PC-3 (cell line): ENCODE data around the gene OSBPL2. TPM values are rescaled to one million over a fixed set of nuclear protein-coding genes. Genes with fewer than 3 reads are reported as not detected.
A peak's percentile ranks its signal among the peaks of the same experiment; 100 is the strongest.

Source experiments
- ATAC-seq: fragments of 200-7000 bp; cut with Tn5 transposase; 2 replicates; pipeline ENCODE4 v1.9.1; 2020; ENCODE audit warnings: mild to moderate bottlenecking, moderate library complexity
- BruUV-seq: library from RNA; stranded (reverse); fragments of 400-500 nt; replicated peaks from 2 replicates; lab custom pipeline; 2021; lab: Mats Ljungman, UMichigan
- CTCF ChIA-PET: fragments of 300-600 bp; sonication (Branson Sonifier 250); formaldehyde crosslinking; loops from one replicate; lab custom pipeline; 2022; ENCODE audit warnings: antibody characterized with exemption; lab: Charles Lee
- POLR2A ChIA-PET: fragments of 300-600 bp; sonication (Branson Sonifier 250); formaldehyde crosslinking; loops from one replicate; lab custom pipeline; 2022; ENCODE audit warnings: antibody characterized with exemption; ENCODE audit not compliant: unreplicated experiment; lab: Charles Lee
- DNase-seq: peaks from one replicate; pipeline ENCODE4 v3.0.0-alpha.2; 2015
- H2AFZ ChIP-seq: fragments of 300-600 bp; sonication (generic); 2 replicates; pipeline ENCODE4 v1.6.0; 2016; ENCODE audit warnings: antibody characterized with exemption, low read length
- H3F3A ChIP-seq: fragments of 300-600 bp; sonication (generic); one replicate; pipeline ENCODE4 v1.6.0; 2017; ENCODE audit warnings: antibody characterized with exemption, low read length, control low read depth, mild to moderate bottlenecking; ENCODE audit not compliant: unreplicated experiment
- H3K27ac ChIP-seq: fragments of 300-600 bp; sonication (generic); 2 replicates; pipeline ENCODE4 v1.5.1; 2016; ENCODE audit warnings: mild to moderate bottlenecking, low read length
- H3K27me3 ChIP-seq: fragments of 300-600 bp; sonication (generic); 2 replicates; pipeline ENCODE4 v1.6.1; 2016; ENCODE audit warnings: low read length, mixed read lengths
- H3K36me3 ChIP-seq: fragments of 300-600 bp; sonication (generic); 2 replicates; pipeline ENCODE4 v1.6.1; 2016; ENCODE audit warnings: low read depth, mixed run types, low read length, mixed read lengths
- H3K4me1 ChIP-seq: fragments of 300-600 bp; sonication (generic); 2 replicates; pipeline ENCODE4 v1.5.1; 2016; ENCODE audit warnings: low read length; ENCODE audit not compliant: insufficient read depth
- H3K4me2 ChIP-seq: fragments of 300-600 bp; sonication (generic); 2 replicates; pipeline ENCODE4 v1.6.0; 2016; ENCODE audit warnings: low read length
- H3K4me3 ChIP-seq: fragments of 300-600 bp; sonication (generic); 2 replicates; pipeline ENCODE4 v1.5.1; 2016; ENCODE audit warnings: mild to moderate bottlenecking, low read length, mixed read lengths
- H3K79me2 ChIP-seq: fragments of 300-600 bp; sonication (generic); 2 replicates; pipeline ENCODE4 v1.6.1; 2017; ENCODE audit warnings: low read length, mixed read lengths
- H3K9ac ChIP-seq: fragments of 300-600 bp; sonication (generic); 2 replicates; pipeline ENCODE4 v1.6.0; 2016; ENCODE audit warnings: mild to moderate bottlenecking, low read length
- H3K9me2 ChIP-seq: fragments of 300-600 bp; sonication (generic); replicated peaks from 2 replicates; pipeline ENCODE4 v1.6.1; 2016; ENCODE audit warnings: mixed run types, low read length, mixed read lengths
- H3K9me3 ChIP-seq: fragments of 300-600 bp; sonication (generic); 2 replicates; pipeline ENCODE4 v1.6.1; 2016; ENCODE audit warnings: low read length, mixed read lengths
- H4K20me1 ChIP-seq: fragments of 300-600 bp; sonication (generic); 2 replicates; pipeline ENCODE4 v1.6.1; 2016; ENCODE audit warnings: low read length, mixed read lengths
- EZH2 ChIP-seq: fragments of 300-600 bp; sonication (generic); IDR thresholded peaks from one replicate; pipeline ENCODE4 v1.6.1; 2017; ENCODE audit warnings: antibody characterized with exemption, mild to moderate bottlenecking, low read length; ENCODE audit not compliant: unreplicated experiment
- EZH2phosphoT487 ChIP-seq: fragments of 300-600 bp; sonication (generic); IDR thresholded peaks from 2 replicates; pipeline ENCODE4 v1.6.1; 2018; ENCODE audit warnings: mild to moderate bottlenecking, antibody characterized with exemption, low read length, borderline replicate concordance
- intact Hi-C: fragments of 100-400 bp; cut with micrococcal nuclease; formaldehyde crosslinking; loops from 2 replicates; pipeline ENCODE4 v1.9.0; 2023
- total RNA-seq: library from RNA; depleted of rRNA; stranded (reverse); fragments of >200 nt; gene quantifications from 2 replicates; pipeline ENCODE4 v1.2.3, GENCODE V29; 2014
- TF ChIP-seq, protein P1 (sequence below): fragments of 300-600 bp; sonication (generic); conservative IDR thresholded peaks from 2 replicates; pipeline ENCODE4 v1.5.1; 2017; ENCODE audit warnings: antibody characterized with exemption, low read depth, mild to moderate bottlenecking, low read length

Gene OSBPL2
- total RNA-seq, 1 experiment from 2014 or later: 39.7 TPM

DNA sequence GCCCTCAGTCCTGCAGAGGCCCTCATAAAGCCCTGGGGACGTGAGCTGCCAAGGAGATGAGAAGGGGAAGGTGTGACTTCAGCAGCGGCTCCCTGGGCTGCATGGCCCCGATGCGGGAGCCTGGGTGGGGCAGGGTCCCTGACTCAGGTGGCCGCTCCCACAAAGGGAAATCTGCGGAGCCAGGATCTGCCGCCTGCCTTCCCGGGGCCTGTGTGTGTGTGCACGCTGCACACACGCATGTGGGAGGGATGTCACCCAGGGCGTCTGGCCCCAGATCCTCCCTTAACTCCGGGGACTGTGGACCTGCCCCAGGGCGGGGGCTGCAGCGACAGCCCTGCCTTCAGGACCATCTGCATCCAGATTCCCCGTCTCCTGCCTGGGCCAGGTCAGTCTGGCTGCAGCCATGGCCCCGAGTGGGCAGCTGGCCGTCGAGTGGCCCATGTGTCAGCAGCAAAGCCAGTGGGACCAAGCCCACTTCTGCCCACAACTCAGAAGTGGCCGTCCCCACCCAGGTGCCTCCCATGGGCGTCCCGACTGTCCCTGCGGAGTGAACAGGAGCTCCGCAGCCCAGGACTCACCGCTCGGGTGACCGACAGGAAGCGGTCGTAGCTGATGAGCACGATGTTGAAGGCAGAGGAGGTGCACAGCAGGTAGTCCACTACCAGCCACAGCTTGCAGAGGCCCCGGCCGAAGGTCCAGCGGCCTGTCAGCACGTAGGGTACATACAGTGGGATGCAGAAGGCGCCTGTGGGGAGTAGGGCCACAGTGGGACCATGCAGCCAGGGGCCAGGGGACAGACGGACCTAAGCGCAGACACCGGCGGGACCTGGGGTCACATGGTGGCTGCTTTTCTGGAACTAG lies 20.2 kb upstream of the OSBPL2 start:
- Histone ChIP-seq H3K4me3 (no peak overlapping the region), H3K4me1 (no peaks in the 10 kb centered on the region), H3F3A (no peaks in the 10 kb centered on the region), H3K9ac (no peak overlapping the region), H2AFZ (no peak overlapping the region), H4K20me1 (no peaks in the 10 kb centered on the region), H3K27me3 (peaks cover 39% of the 10 kb centered on the region), H3K9me3 (no peaks in the 10 kb centered on the region), H3K36me3 (no peaks in the 10 kb centered on the region), H3K27ac (no peak overlapping the region), H3K9me2 (no peaks in the 10 kb centered on the region), H3K4me2 (no peak overlapping the region), H3K79me2 (no peaks in the 10 kb centered on the region)
- no peak for TF ChIP-seq EZH2
- no peak for TF ChIP-seq EZH2phosphoT487
- BruUV-seq: no TSS peak
- DNase-seq (no peak), ATAC-seq (no peak)
- POLR2A ChIA-PET: no interaction called here
- CTCF ChIA-PET: no interaction called here
- intact Hi-C loops: no loop called here

DNA sequence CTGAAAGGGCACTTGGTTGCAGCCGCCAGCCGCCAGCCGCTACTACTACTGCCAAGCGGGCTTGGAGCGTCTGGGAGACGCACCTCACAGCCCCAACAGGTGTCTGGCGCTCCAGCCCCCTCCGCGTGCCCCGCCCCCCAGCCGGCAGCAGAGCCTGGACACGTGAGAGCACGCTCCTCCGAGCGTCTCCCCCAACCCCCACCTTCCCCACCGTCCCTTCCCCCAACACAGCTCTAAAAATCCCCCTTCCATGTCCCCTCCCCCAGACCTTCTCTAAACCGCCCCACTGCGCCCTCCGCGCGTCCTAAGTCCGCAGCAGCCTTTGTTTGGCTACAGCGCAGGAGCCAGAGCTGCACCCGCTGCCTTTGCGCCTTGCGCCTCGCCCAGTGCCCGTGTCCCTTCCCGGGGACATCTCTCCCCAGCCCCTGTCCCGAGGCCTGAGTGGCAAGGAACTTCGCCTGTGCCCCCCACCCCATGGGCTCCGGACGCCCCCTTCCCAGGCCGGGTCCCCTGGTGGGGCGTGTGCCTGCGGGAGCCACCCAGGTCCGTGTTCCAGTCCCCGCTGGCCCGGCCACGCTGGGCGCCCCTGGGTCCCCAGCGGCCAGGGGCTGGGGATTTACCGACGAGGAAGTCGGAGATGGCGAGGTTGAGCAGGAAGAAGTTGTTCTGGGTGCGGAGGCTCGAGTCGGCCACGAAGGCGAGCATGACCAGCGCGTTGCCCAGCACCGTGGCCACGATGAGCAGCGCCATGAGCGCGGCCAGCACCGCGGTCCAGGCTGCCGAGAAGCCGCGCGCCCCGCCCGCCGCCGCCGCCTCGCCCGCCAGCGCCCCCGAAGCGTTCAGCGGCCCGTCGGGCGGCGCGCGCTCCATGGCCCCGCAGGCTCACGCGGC lies 19.0 kb upstream of the OSBPL2 start:
- DNase-seq: no peak
- CTCF ChIA-PET: no interaction called here
- Histone ChIP-seq H3K79me2 (no peaks in the 10 kb centered on the region), H3K27me3 (peaks cover 34% of the 10 kb centered on the region), H3K27ac (no peak overlapping the region), H3K9me2 (no peaks in the 10 kb centered on the region), H3K4me2 (no peak overlapping the region), H3K9me3 (no peaks in the 10 kb centered on the region), H3K36me3 (no peaks in the 10 kb centered on the region), H3F3A (no peaks in the 10 kb centered on the region), H3K4me3 (no peak overlapping the region), H2AFZ (no peak overlapping the region), H3K9ac (no peak overlapping the region), H3K4me1 (no peaks in the 10 kb centered on the region), H4K20me1 (no peaks in the 10 kb centered on the region)
- POLR2A ChIA-PET: no interaction called here
- BruUV-seq: no TSS peak
- no peak; the same call in 1 of the 2 replicates for ATAC-seq
- intact Hi-C loops: no loop called here
- TF ChIP-seq, protein P1, sequence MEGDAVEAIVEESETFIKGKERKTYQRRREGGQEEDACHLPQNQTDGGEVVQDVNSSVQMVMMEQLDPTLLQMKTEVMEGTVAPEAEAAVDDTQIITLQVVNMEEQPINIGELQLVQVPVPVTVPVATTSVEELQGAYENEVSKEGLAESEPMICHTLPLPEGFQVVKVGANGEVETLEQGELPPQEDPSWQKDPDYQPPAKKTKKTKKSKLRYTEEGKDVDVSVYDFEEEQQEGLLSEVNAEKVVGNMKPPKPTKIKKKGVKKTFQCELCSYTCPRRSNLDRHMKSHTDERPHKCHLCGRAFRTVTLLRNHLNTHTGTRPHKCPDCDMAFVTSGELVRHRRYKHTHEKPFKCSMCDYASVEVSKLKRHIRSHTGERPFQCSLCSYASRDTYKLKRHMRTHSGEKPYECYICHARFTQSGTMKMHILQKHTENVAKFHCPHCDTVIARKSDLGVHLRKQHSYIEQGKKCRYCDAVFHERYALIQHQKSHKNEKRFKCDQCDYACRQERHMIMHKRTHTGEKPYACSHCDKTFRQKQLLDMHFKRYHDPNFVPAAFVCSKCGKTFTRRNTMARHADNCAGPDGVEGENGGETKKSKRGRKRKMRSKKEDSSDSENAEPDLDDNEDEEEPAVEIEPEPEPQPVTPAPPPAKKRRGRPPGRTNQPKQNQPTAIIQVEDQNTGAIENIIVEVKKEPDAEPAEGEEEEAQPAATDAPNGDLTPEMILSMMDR: no peak
- no peak for TF ChIP-seq EZH2
- TF ChIP-seq EZH2phosphoT487: no peak

DNA sequence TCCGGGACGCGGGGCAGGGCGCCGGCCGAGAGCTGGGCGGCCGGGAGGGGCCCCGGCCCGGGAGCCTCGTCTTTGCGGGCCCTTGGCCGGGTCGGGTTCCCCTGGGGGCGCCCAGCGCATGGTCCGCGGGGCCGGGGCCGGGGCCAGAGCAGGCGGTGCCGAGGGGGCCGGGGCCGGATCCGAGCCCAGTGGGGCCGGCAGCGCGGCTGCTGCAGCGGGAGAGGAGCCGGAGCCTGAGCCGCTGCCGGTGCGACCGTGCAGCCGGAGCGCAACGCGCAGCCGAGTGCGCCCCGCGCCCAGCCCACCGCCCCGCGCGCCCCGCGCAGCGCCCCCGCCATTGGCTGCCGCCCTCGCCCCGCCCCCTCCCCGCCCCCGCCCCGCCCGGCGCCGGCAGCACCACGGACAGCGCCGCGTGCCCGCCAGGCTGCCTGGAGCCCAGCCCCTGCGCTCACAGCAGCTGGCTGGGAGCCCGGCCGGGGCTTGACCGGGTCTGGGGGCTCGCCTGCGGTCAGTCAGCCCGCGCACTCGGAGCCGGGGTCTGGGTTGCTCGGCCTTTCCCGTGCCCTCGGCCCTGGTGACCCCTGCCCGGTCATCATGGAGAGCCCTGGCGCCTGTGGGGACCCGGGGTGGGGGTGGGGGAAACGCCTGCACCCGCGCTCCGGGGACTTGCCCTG lies 18.2 kb upstream of the OSBPL2 start, which contains the start of gene HRH3:
Gene HRH3, minus strand, starts transcription at position 287 of the 674 bp plus-strand sequence. CDS start 308 bp downstream, outside the sequence.
- Histone ChIP-seq H3K27me3 (peaks cover 30% of the 10 kb centered on the region), H3K36me3 (no peaks in the 10 kb centered on the region), H3K4me1 (no peaks in the 10 kb centered on the region), H3K79me2 (no peaks in the 10 kb centered on the region), H3K4me3 (no peak within 1 kb of the TSS), H3K9me2 (no peaks in the 10 kb centered on the region), H2AFZ (no peak within 1 kb of the TSS), H3F3A (no peaks in the 10 kb centered on the region), H3K27ac (no peak within 1 kb of the TSS), H3K9me3 (no peaks in the 10 kb centered on the region), H3K9ac (no peak within 1 kb of the TSS), H3K4me2 (no peak within 1 kb of the TSS), H4K20me1 (no peaks in the 10 kb centered on the region)
- ChIA-PET CTCF (no interaction called here), POLR2A (no interaction called here)
- ATAC-seq: peak; percentile 54
- intact Hi-C loops: no loop called here
- BruUV-seq: no TSS peak
- DNase-seq: no peak
- TF ChIP-seq, protein P1: no peak
- TF ChIP-seq EZH2phosphoT487 (no peak), EZH2 (no peak)
